H1 (cell line): Measurements from ENCODE around the gene ANKH. TPM values are rescaled to one million over a fixed set of nuclear protein-coding genes. Genes with fewer than 3 reads are reported as not detected.

Experiments
- ATF3 ChIP-seq: IDR thresholded peaks from 2 replicates; pipeline ENCODE4 v1.6.1; 2011; ENCODE audit warnings: low read depth, mild to moderate bottlenecking, low read length; ENCODE audit not compliant: insufficient read depth
- CHD1 ChIP-seq: IDR thresholded peaks from 2 replicates; pipeline ENCODE4 v1.6.1; 2012; ENCODE audit warnings: low read depth, low read length, improper control_type of control experiment
- CTCF ChIP-seq, 3 experiments: IDR thresholded peaks; 1 replicate in 2 of 3; 2 replicates in 1 of 3; pipeline versions ENCODE4 v1.5.1 to v1.6.1; 2011; ENCODE audit warnings: low read length in 3 of 3, mild to moderate bottlenecking in 3 of 3, inconsistent platforms in 2 of 3, low read depth in 1 of 3, moderate library complexity in 1 of 3; ENCODE audit not compliant: insufficient read depth in 1 of 3; ENCODE audit errors: control extremely low read depth in 1 of 3
- FOSL1 ChIP-seq: IDR thresholded peaks from 2 replicates; pipeline ENCODE4 v1.6.1; 2011; ENCODE audit warnings: mild to moderate bottlenecking, low read depth, low read length, moderate library complexity; ENCODE audit not compliant: insufficient read depth
- NANOG ChIP-seq: IDR thresholded peaks from 2 replicates; pipeline ENCODE4 v1.6.1; 2011; ENCODE audit warnings: low read length, low read depth, mild to moderate bottlenecking, inconsistent platforms; ENCODE audit not compliant: insufficient read depth, poor library complexity, severe bottlenecking
- polyA plus RNA-seq, 7 experiments: library from polyadenylated mRNA; depleted of rRNA in 3 of 7; stranded (reverse) in 5 of 7; unstranded in 2 of 7; fragments of >200 nt in 5 of 7; fragments of 200-250 nt in 2 of 7; gene quantifications; 1 replicate in 5 of 7; 2 replicates in 1 of 7; 4 replicates in 1 of 7; pipeline versions ENCODE4 v1.2.1 to v1.2.3, GENCODE V29; 2011 to 2013; ENCODE audit warnings: missing spikeins in 2 of 7, mixed read lengths in 2 of 7
- total RNA-seq: library from RNA; stranded (reverse); fragmentation: NEBNext Ultra II Directional; extraction: Animal tissue kit (Norgen Biotek cat#: 25700); gene quantifications from 2 replicates; pipeline ENCODE4 v1.2.1, GENCODE V29; 2021

The ANKH gene
- total and polyA plus RNA-seq, 2 of the 8 experiments (the other 6 are each of a cell fraction or from before 2014, with no cell fraction given) = 5.3 to 13.0 TPM

- TF ChIP-seq ATF3 = no peak
- no peak for TF ChIP-seq NANOG
- TF ChIP-seq CTCF (IDR thresholded peaks at IDR 0.05; ENCODE audit: control extremely low read depth in 1 of 3, insufficient read depth in 1 of 3, low read depth in 1 of 3, low read length in 3 of 3) = no peak
- TF ChIP-seq CHD1 = no peak
- TF ChIP-seq FOSL1 = no peak
Observed at GRCh38 chr5:14721990-14722656, 149.5 kb downstream of the ANKH start (continued).
